ENCODE measurements around the gene BUD31.

Gene BUD31

DNA sequence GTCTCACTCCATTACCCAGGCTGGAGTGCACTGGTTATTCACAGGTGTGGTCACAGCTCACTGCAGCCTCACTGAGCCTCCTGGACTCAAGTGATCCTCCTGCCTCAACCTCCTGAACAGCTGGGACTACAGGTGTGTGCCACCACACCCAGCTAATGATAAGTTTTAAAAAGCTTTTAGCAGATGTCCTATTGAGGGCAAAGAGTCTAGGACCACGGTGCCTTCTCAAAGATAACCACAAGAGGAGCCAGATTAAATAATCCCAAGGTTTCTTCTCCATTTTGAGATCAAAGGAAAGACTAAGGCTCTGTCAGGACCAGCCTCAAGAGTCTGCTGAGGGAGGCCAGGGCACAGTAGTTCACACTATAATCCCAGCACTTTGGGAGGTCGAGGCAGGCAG, 52.5 kb downstream of the BUD31 start:
- no peak for DNase-seq (ENCODE audit: low read depth in 2 of 3, low spot score in 2 of 3)

DNA sequence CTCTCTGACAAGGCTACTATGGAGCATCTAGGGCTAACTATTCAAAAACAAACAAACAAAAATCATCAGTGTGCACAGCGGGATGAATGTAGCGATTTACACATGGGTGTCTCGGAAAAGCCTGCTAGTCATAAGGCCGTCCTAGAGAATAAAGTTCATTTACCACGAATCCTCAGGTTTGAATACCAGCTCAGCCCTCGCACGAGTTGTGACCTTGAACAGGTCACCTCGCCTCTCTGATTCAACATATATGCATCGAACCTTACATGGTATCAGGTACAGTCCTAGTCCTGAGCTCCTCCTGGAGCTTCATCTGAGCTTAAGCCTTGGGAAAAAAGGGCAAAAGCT, 56.6 kb downstream of the BUD31 start:
- no peak for DNase-seq (ENCODE audit: low read depth in 2 of 3, low spot score in 2 of 3)

DNA sequence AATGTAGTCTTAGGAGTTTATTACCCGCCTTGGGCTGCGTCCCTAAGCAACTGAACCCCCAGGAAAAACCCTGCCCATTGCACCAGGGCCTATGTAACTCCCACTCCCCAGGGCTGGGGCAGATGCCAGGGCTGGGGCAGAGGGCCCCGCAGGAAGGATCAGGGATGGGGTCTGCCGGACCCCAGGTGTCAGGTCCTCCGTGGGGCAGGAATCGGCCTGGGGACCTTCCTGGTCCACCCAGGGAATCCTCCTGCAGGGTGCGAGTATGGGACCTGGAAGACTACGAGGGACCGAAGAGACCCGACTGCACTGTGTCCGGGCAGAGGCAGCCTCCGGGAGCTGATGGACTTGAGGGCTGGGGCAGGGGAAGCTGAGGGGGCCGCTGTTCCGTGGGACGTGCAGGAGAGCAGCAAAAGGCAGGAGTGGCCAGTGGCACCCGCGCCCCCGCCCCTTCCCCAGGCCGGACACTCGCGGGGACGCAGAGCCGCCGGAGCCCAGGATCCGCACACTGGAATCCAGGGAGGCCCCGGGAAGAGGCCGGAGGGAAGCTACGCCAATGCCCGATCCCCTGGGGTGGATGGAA, 59.7 kb downstream of the BUD31 start:
- no peak for DNase-seq (ENCODE audit: low read depth in 2 of 3, low spot score in 2 of 3)

All from activated CD8-positive, alpha-beta memory T cell treated with anti-CD3 and anti-CD28 coated beads for 48 hours (primary cell).